Mucosa of rectum (tissue), 2 donors: Measurements from ENCODE around the gene THSD4.

Source experiments
- H3K27ac ChIP-seq, 2 donors: one replicate each; pipeline ENCODE4 v1.7.0; 2013; ENCODE audit warnings: inconsistent platforms in 2 of 2, low read depth in 2 of 2, low read length in 2 of 2
- H3K27me3 ChIP-seq, 2 donors: one replicate each; pipeline ENCODE4 v1.7.0; 2013; ENCODE audit warnings: low read length in 2 of 2; ENCODE audit not compliant: control insufficient read depth in 2 of 2, insufficient read depth in 2 of 2
- H3K36me3 ChIP-seq, 2 donors: one replicate each; pipeline ENCODE4 v1.7.0; 2013; ENCODE audit warnings: low read length in 2 of 2; ENCODE audit not compliant: control insufficient read depth in 2 of 2, insufficient read depth in 2 of 2
- H3K4me1 ChIP-seq, 2 donors: one replicate each; pipeline ENCODE4 v1.7.0; 2013; ENCODE audit warnings: low read length in 2 of 2, mild to moderate bottlenecking in 1 of 2; ENCODE audit not compliant: control insufficient read depth in 2 of 2, insufficient read depth in 2 of 2
- H3K4me3 ChIP-seq, 2 donors: one replicate each; pipeline ENCODE4 v1.7.0; 2013; ENCODE audit warnings: low read length in 2 of 2
- H3K9ac ChIP-seq, 2 donors: one replicate each; pipeline ENCODE4 v1.7.0; 2013; ENCODE audit warnings: low read length in 2 of 2, low read depth in 1 of 2, mild to moderate bottlenecking in 1 of 2
- H3K9me3 ChIP-seq, 2 donors: one replicate each; pipeline ENCODE4 v1.7.0; 2013; ENCODE audit warnings: low read length in 2 of 2; ENCODE audit not compliant: control insufficient read depth in 2 of 2
- donor health status: healthy.
- donor health status: Normal muscosa, but diverticular disease.

Gene THSD4

GRCh38 chr15:71373917-71374316 is 258.6 kb downstream of the THSD4 start:
- Histone ChIP-seq H3K4me3 (no peak overlapping the region), H3K36me3 (no peaks in the 10 kb centered on the region), H3K4me1 (peaks cover 5 to 17% of the 10 kb centered on the region in 2 donors), H3K27ac (peak overlapping the region; percentile 48 to 49), H3K9me3 (no peaks in the 10 kb centered on the region), H3K27me3 (no peaks in the 10 kb centered on the region), H3K9ac (no peak overlapping the region)

GRCh38 chr15:71374607-71375352 is 259.5 kb downstream of the THSD4 start:
- Histone ChIP-seq H3K4me3 (no peak overlapping the region), H3K9ac (no peak overlapping the region), H3K27ac (peak overlapping the region; percentile 48 to 49), H3K9me3 (no peaks in the 10 kb centered on the region), H3K36me3 (no peaks in the 10 kb centered on the region), H3K4me1 (peaks cover 5 to 17% of the 10 kb centered on the region in 2 donors), H3K27me3 (no peaks in the 10 kb centered on the region)

- Histone ChIP-seq H3K4me1 (peaks cover 5 to 20% of the 10 kb centered on the region in 2 donors), H3K36me3 (no peaks in the 10 kb centered on the region), H3K4me3 (no peak overlapping the region)
These were observed 260.7 kb downstream of the THSD4 start for GRCh38 chr15:71375934-71376333.

GRCh38 chr15:71379893-71380292 is 264.6 kb downstream of the THSD4 start:
- Histone ChIP-seq H3K9ac (no peak overlapping the region), H3K9me3 (no peaks in the 10 kb centered on the region), H3K4me3 (no peak overlapping the region), H3K4me1 (peaks cover 2 to 11% of the 10 kb centered on the region in 2 donors), H3K27ac (no peak overlapping the region), H3K27me3 (no peaks in the 10 kb centered on the region), H3K36me3 (no peaks in the 10 kb centered on the region)

More at GRCh38 chr15:71375934-71376333, 260.7 kb downstream of the THSD4 start:
- Histone ChIP-seq H3K27me3 (no peaks in the 10 kb centered on the region), H3K9ac (no peak overlapping the region), H3K27ac (no peak overlapping the region), H3K9me3 (no peaks in the 10 kb centered on the region)

- Histone ChIP-seq H3K9me3 (no peaks in the 10 kb centered on the region), H3K4me1 (peaks cover 0 to 12% of the 10 kb centered on the region in 2 donors), H3K27ac (no peak overlapping the region), H3K4me3 (no peak overlapping the region), H3K27me3 (no peaks in the 10 kb centered on the region), H3K36me3 (no peaks in the 10 kb centered on the region), H3K9ac (no peak overlapping the region)
These were observed 265.1 kb downstream of the THSD4 start for GRCh38 chr15:71380345-71380744.

- Histone ChIP-seq H3K27me3 (no peaks in the 10 kb centered on the region), H3K27ac (no peak overlapping the region), H3K9me3 (no peaks in the 10 kb centered on the region), H3K4me3 (no peak overlapping the region), H3K9ac (no peak overlapping the region), H3K36me3 (no peaks in the 10 kb centered on the region), H3K4me1 (peaks cover 0 to 20% of the 10 kb centered on the region in 2 donors)
These were observed 269.2 kb downstream of the THSD4 start for GRCh38 chr15:71384501-71384900.

- peak overlapping the region in 1 of 2 donors; percentile 1 for H3K27ac ChIP-seq
- no peaks in the 10 kb centered on the region for H3K27me3 ChIP-seq
- H3K4me1 ChIP-seq, result peaks cover 0 to 20% of the 10 kb centered on the region in 2 donors
- no peak overlapping the region for H3K4me3 ChIP-seq
- H3K9ac ChIP-seq, result no peak overlapping the region
- H3K36me3 ChIP-seq, result no peaks in the 10 kb centered on the region
- H3K9me3 ChIP-seq, result no peaks in the 10 kb centered on the region
These were observed 269.8 kb downstream of the THSD4 start for GRCh38 chr15:71385026-71385425.

GRCh38 chr15:71385457-71385856 is 270.2 kb downstream of the THSD4 start:
- H3K27me3 ChIP-seq, result no peaks in the 10 kb centered on the region
- H3K36me3 ChIP-seq, result no peaks in the 10 kb centered on the region
- no peak overlapping the region for H3K9ac ChIP-seq
- no peaks in the 10 kb centered on the region for H3K9me3 ChIP-seq
- H3K27ac ChIP-seq, result peak overlapping the region in 1 of 2 donors; percentile 1
- no peak overlapping the region for H3K4me3 ChIP-seq
- peaks cover 0 to 18% of the 10 kb centered on the region in 2 donors for H3K4me1 ChIP-seq

- H3K27me3 ChIP-seq, result no peaks in the 10 kb centered on the region
- H3K9ac ChIP-seq, result no peak overlapping the region
- no peaks in the 10 kb centered on the region for H3K36me3 ChIP-seq
- no peak overlapping the region for H3K4me3 ChIP-seq
- H3K27ac ChIP-seq, result no peak overlapping the region
- H3K4me1 ChIP-seq, result peaks cover 0 to 17% of the 10 kb centered on the region in 2 donors
- H3K9me3 ChIP-seq, result no peaks in the 10 kb centered on the region
These were observed 270.7 kb downstream of the THSD4 start for GRCh38 chr15:71386005-71386404.

GRCh38 chr15:71386448-71387236 is 271.4 kb downstream of the THSD4 start:
- H3K27me3 ChIP-seq, result no peaks in the 10 kb centered on the region
- H3K36me3 ChIP-seq, result no peaks in the 10 kb centered on the region
- H3K27ac ChIP-seq, result no peak overlapping the region
- H3K4me3 ChIP-seq, result no peak overlapping the region
- no peak overlapping the region for H3K9ac ChIP-seq
- no peaks in the 10 kb centered on the region for H3K9me3 ChIP-seq
- H3K4me1 ChIP-seq, result peaks cover 0 to 21% of the 10 kb centered on the region in 2 donors
